Measurements from ENCODE around the gene CEACAM18.
A peak's percentile ranks its signal among the peaks of the same experiment; 100 is the strongest.

CEACAM18 gene

GRCh38 chr19:51525651-51526050 lies 47.3 kb downstream of the CEACAM18 start:
- H3K9ac ChIP-seq (ENCODE audit: low read depth in 1 of 2, low read length in 2 of 2): no peak overlapping the region
- H3K27ac ChIP-seq (ENCODE audit: low read depth in 2 of 2, low read length in 2 of 2): no peak overlapping the region
- H3K36me3 ChIP-seq (ENCODE audit: control insufficient read depth in 2 of 2, insufficient read depth in 2 of 2, low read length in 2 of 2): no peaks in the 10 kb centered on the region

GRCh38 chr19:51529301-51529700 lies 51.0 kb downstream of the CEACAM18 start:
- Histone ChIP-seq H3K4me1 (ENCODE audit: control insufficient read depth in 2 of 2, insufficient read depth in 2 of 2, low read length in 2 of 2) (no peaks in the 10 kb centered on the region), H3K36me3 (ENCODE audit: control insufficient read depth in 2 of 2, insufficient read depth in 2 of 2, low read length in 2 of 2) (no peaks in the 10 kb centered on the region), H3K27me3 (ENCODE audit: control insufficient read depth in 2 of 2, insufficient read depth in 2 of 2, low read length in 2 of 2) (no peaks in the 10 kb centered on the region), H3K27ac (ENCODE audit: low read depth in 2 of 2, low read length in 2 of 2) (no peak overlapping the region), H3K4me3 (ENCODE audit: low read length in 2 of 2) (no peak overlapping the region), H3K9ac (ENCODE audit: low read depth in 1 of 2, low read length in 2 of 2) (no peak overlapping the region), H3K9me3 (ENCODE audit: control insufficient read depth in 2 of 2, low read length in 2 of 2) (no peaks in the 10 kb centered on the region)

More at GRCh38 chr19:51525651-51526050, 47.3 kb downstream of the CEACAM18 start:
- Histone ChIP-seq H3K4me3 (ENCODE audit: low read length in 2 of 2) (no peak overlapping the region), H3K27me3 (ENCODE audit: control insufficient read depth in 2 of 2, insufficient read depth in 2 of 2, low read length in 2 of 2) (no peaks in the 10 kb centered on the region), H3K4me1 (ENCODE audit: control insufficient read depth in 2 of 2, insufficient read depth in 2 of 2, low read length in 2 of 2) (no peaks in the 10 kb centered on the region), H3K9me3 (ENCODE audit: control insufficient read depth in 2 of 2, low read length in 2 of 2) (no peaks in the 10 kb centered on the region)

GRCh38 chr19:51530616-51531015 lies 52.3 kb downstream of the CEACAM18 start:
- no peaks in the 10 kb centered on the region for H3K36me3 ChIP-seq (ENCODE audit: control insufficient read depth in 2 of 2, insufficient read depth in 2 of 2, low read length in 2 of 2)
- H3K4me1 ChIP-seq (ENCODE audit: control insufficient read depth in 2 of 2, insufficient read depth in 2 of 2, low read length in 2 of 2): no peaks in the 10 kb centered on the region
- no peaks in the 10 kb centered on the region for H3K27me3 ChIP-seq (ENCODE audit: control insufficient read depth in 2 of 2, insufficient read depth in 2 of 2, low read length in 2 of 2)
- no peak overlapping the region for H3K27ac ChIP-seq (ENCODE audit: low read depth in 2 of 2, low read length in 2 of 2)
- H3K9me3 ChIP-seq (ENCODE audit: control insufficient read depth in 2 of 2, low read length in 2 of 2): no peaks in the 10 kb centered on the region
- H3K4me3 ChIP-seq (ENCODE audit: low read length in 2 of 2): no peak overlapping the region
- H3K9ac ChIP-seq (ENCODE audit: low read depth in 1 of 2, low read length in 2 of 2): no peak overlapping the region

- Histone ChIP-seq H3K9me3 (ENCODE audit: control insufficient read depth in 2 of 2, low read length in 2 of 2) (no peaks in the 10 kb centered on the region), H3K27ac (ENCODE audit: low read depth in 2 of 2, low read length in 2 of 2) (no peak within 1 kb of the TSS), H3K4me1 (ENCODE audit: control insufficient read depth in 2 of 2, insufficient read depth in 2 of 2, low read length in 2 of 2) (no peaks in the 10 kb centered on the region), H3K27me3 (ENCODE audit: control insufficient read depth in 2 of 2, insufficient read depth in 2 of 2, low read length in 2 of 2) (no peaks in the 10 kb centered on the region), H3K9ac (ENCODE audit: low read depth in 1 of 2, low read length in 2 of 2) (no peak within 1 kb of the TSS), H3K36me3 (ENCODE audit: control insufficient read depth in 2 of 2, insufficient read depth in 2 of 2, low read length in 2 of 2) (no peaks in the 10 kb centered on the region), H3K4me3 (ENCODE audit: low read length in 2 of 2) (peak within 1 kb of the TSS in 1 of 2 donors; percentile 26)
Measured at GRCh38 chr19:51531349-51532315, 53.3 kb downstream of the CEACAM18 start, which contains the start of gene SIGLEC6. SIGLEC6 (minus strand) TSS chr19:51531670; CDS start chr19:51531648, 22 bp downstream.

- H3K9ac ChIP-seq (ENCODE audit: low read depth in 1 of 2, low read length in 2 of 2): no peak overlapping the region
- no peak overlapping the region for H3K4me3 ChIP-seq (ENCODE audit: low read length in 2 of 2)
- H3K4me1 ChIP-seq (ENCODE audit: control insufficient read depth in 2 of 2, insufficient read depth in 2 of 2, low read length in 2 of 2): no peaks in the 10 kb centered on the region
- H3K27me3 ChIP-seq (ENCODE audit: control insufficient read depth in 2 of 2, insufficient read depth in 2 of 2, low read length in 2 of 2): no peaks in the 10 kb centered on the region
- no peak overlapping the region for H3K27ac ChIP-seq (ENCODE audit: low read depth in 2 of 2, low read length in 2 of 2)
- H3K36me3 ChIP-seq (ENCODE audit: control insufficient read depth in 2 of 2, insufficient read depth in 2 of 2, low read length in 2 of 2): no peaks in the 10 kb centered on the region
- no peaks in the 10 kb centered on the region for H3K9me3 ChIP-seq (ENCODE audit: control insufficient read depth in 2 of 2, low read length in 2 of 2)
Measured at GRCh38 chr19:51535535-51535934, 57.2 kb downstream of the CEACAM18 start.

- no peaks in the 10 kb centered on the region for H3K4me1 ChIP-seq (ENCODE audit: control insufficient read depth in 2 of 2, insufficient read depth in 2 of 2, low read length in 2 of 2)
- H3K9ac ChIP-seq (ENCODE audit: low read depth in 1 of 2, low read length in 2 of 2): no peak overlapping the region
- no peaks in the 10 kb centered on the region for H3K36me3 ChIP-seq (ENCODE audit: control insufficient read depth in 2 of 2, insufficient read depth in 2 of 2, low read length in 2 of 2)
- no peaks in the 10 kb centered on the region for H3K9me3 ChIP-seq (ENCODE audit: control insufficient read depth in 2 of 2, low read length in 2 of 2)
- no peak overlapping the region for H3K4me3 ChIP-seq (ENCODE audit: low read length in 2 of 2)
- no peak overlapping the region for H3K27ac ChIP-seq (ENCODE audit: low read depth in 2 of 2, low read length in 2 of 2)
- no peaks in the 10 kb centered on the region for H3K27me3 ChIP-seq (ENCODE audit: control insufficient read depth in 2 of 2, insufficient read depth in 2 of 2, low read length in 2 of 2)
Measured at GRCh38 chr19:51539821-51540366, 61.6 kb downstream of the CEACAM18 start.
